Endothelial cell of umbilical vein (primary cell): Measurements from ENCODE around the gene SPAG6. TPM values are rescaled to one million over a fixed set of nuclear protein-coding genes. Genes with fewer than 3 reads are reported as not detected.

Experiments
- BruUV-seq: library from RNA; stranded (reverse); fragments of 400-500 nt; replicated peaks from 2 replicates; lab custom pipeline; 2021; lab: Mats Ljungman, UMichigan
- CTCF ChIA-PET: fragments of 300-600, 350-600 bp; sonication (Branson Sonifier 250); formaldehyde crosslinking; loops from one replicate; lab custom pipeline; 2021; ENCODE audit warnings: antibody characterized with exemption, inconsistent platforms; lab: Charles Lee
- POLR2A ChIA-PET: fragments of 300-600, 350-600 bp; sonication (Branson Sonifier 250); formaldehyde crosslinking; loops from one replicate; lab custom pipeline; 2021; ENCODE audit warnings: antibody characterized with exemption, inconsistent platforms; lab: Charles Lee
- DNase-seq: peaks from one replicate; pipeline ENCODE4 v3.0.0-alpha.2; 2011; ENCODE audit warnings: low read depth, low spot score
- FAIRE-seq: peaks from 2 replicates; lab custom pipeline; 2011; peaks lifted over from hg19 to GRCh38; lab: Jason Lieb, UNC
- H2AFZ ChIP-seq: 2 replicates; pipeline ENCODE4 v1.6.0; 2012; ENCODE audit warnings: low read depth, low read length, control low read depth, inconsistent platforms
- H3K27ac ChIP-seq: 2 replicates; pipeline ENCODE4 v1.5.1; 2011; ENCODE audit warnings: low read depth, mild to moderate bottlenecking, control low read depth, low read length, moderate library complexity; ENCODE audit not compliant: insufficient read depth
- H3K27me3 ChIP-seq, 2 experiments: 2 replicates each; pipeline versions ENCODE4 v1.6.0 to v1.6.1; 2011; ENCODE audit warnings: low read length in 2 of 2, mixed read lengths in 1 of 2; ENCODE audit not compliant: control insufficient read depth in 2 of 2, insufficient read depth in 2 of 2
- H3K36me3 ChIP-seq, 2 experiments: 2 replicates in 1 of 2; 3 replicates in 1 of 2; pipeline ENCODE4 v1.5.1; 2011; ENCODE audit warnings: low read length in 2 of 2, mild to moderate bottlenecking in 1 of 2, moderate library complexity in 1 of 2; ENCODE audit not compliant: control insufficient read depth in 2 of 2, insufficient read depth in 2 of 2; ENCODE audit errors: extremely low read depth in 1 of 2
- H3K4me1 ChIP-seq: 3 replicates; pipeline ENCODE4 v1.5.1; 2011; ENCODE audit warnings: mild to moderate bottlenecking, low read length; ENCODE audit not compliant: control insufficient read depth, insufficient read depth; ENCODE audit errors: extremely low read depth
- H3K4me2 ChIP-seq: 2 replicates; pipeline ENCODE4 v1.6.1; 2011; ENCODE audit warnings: low read length, control low read depth, mixed read lengths; ENCODE audit not compliant: insufficient read depth
- H3K4me3 ChIP-seq, 3 experiments: fragments of 200-600 bp in 1 of 3; sonication (generic), shearing (Covaris generic) in 1 of 3; replicated peaks in 1 of 3; 2 replicates each; pipeline ENCODE4 v1.5.1; 2011 to 2016; ENCODE audit warnings: control low read depth in 3 of 3, low read length in 3 of 3, mild to moderate bottlenecking in 2 of 3, inconsistent platforms in 1 of 3, low read depth in 1 of 3, moderate library complexity in 1 of 3; ENCODE audit not compliant: insufficient read depth in 1 of 3
- H3K79me2 ChIP-seq: 2 replicates; pipeline ENCODE4 v1.6.0; 2012; ENCODE audit warnings: low read length, inconsistent platforms; ENCODE audit not compliant: control insufficient read depth, insufficient read depth
- H3K9ac ChIP-seq: replicated peaks from 2 replicates; pipeline ENCODE3; 2011; ENCODE audit warnings: low read length, control low read depth; ENCODE audit not compliant: insufficient read depth; ENCODE audit errors: extremely low read depth
- H3K9me1 ChIP-seq: replicated peaks from 3 replicates; pipeline ENCODE4 v1.6.0; 2011; ENCODE audit warnings: mild to moderate bottlenecking, low read length; ENCODE audit not compliant: control insufficient read depth, insufficient read depth; ENCODE audit errors: extremely low read depth
- H3K9me3 ChIP-seq: replicated peaks from 2 replicates; pipeline ENCODE4 v1.5.1; 2012; ENCODE audit warnings: low read length, inconsistent platforms; ENCODE audit not compliant: control insufficient read depth, insufficient read depth
- H4K20me1 ChIP-seq: replicated peaks from 2 replicates; pipeline ENCODE3; 2011; ENCODE audit warnings: mild to moderate bottlenecking, low read length; ENCODE audit not compliant: control insufficient read depth, insufficient read depth; ENCODE audit errors: extremely low read depth
- CTCF ChIP-seq, 2 donors: IDR thresholded peaks; 1 replicate in 1 of 2; 2 replicates in 1 of 2; pipeline ENCODE4 v1.5.1; 2011; ENCODE audit warnings: low read length in 2 of 2, mild to moderate bottlenecking in 2 of 2, moderate library complexity in 2 of 2, control low read depth in 1 of 2, inconsistent platforms in 1 of 2, low read depth in 1 of 2; ENCODE audit not compliant: insufficient read depth in 1 of 2; ENCODE audit errors: extremely low read depth in 1 of 2
- EZH2 ChIP-seq: IDR thresholded peaks from 2 replicates; pipeline ENCODE4 v1.6.1; 2012; ENCODE audit warnings: borderline replicate concordance, low read depth, mild to moderate bottlenecking, moderate library complexity, low read length, inconsistent platforms; ENCODE audit not compliant: severe bottlenecking
- FOS ChIP-seq: IDR thresholded peaks from 2 replicates; pipeline ENCODE4 v1.6.1; 2011; ENCODE audit warnings: mild to moderate bottlenecking, low read length, moderate library complexity, borderline replicate concordance; ENCODE audit not compliant: insufficient read depth
- GATA2 ChIP-seq: IDR thresholded peaks from 2 replicates; pipeline ENCODE4 v1.7.0; 2011; ENCODE audit warnings: low read depth, mild to moderate bottlenecking, moderate library complexity, mixed read lengths, low read length; ENCODE audit not compliant: insufficient read length, insufficient read depth
- JUN ChIP-seq: IDR thresholded peaks from 2 replicates; pipeline ENCODE4 v1.6.1; 2011; ENCODE audit warnings: borderline replicate concordance, low read depth; ENCODE audit not compliant: insufficient read length, insufficient read depth
- MYC ChIP-seq: IDR thresholded peaks from one replicate; pipeline ENCODE4 v1.6.1; 2011; ENCODE audit warnings: mild to moderate bottlenecking, low read depth, low read length
- POLR2A ChIP-seq: IDR thresholded peaks from 2 replicates; pipeline ENCODE4 v1.6.1; 2012; ENCODE audit warnings: low read depth, mild to moderate bottlenecking, control low read depth, low read length
- POLR2AphosphoS5 ChIP-seq: IDR thresholded peaks from 2 replicates; pipeline ENCODE4 v1.6.1; 2012; ENCODE audit warnings: low read depth, mild to moderate bottlenecking, control low read depth, low read length, moderate library complexity; ENCODE audit not compliant: insufficient read depth
- dilution Hi-C: fragments of 300-500 bp; cut with MboI; formaldehyde crosslinking; loops from one replicate; pipeline ENCODE4 v1.15.0; 2019; ENCODE audit warnings: low sequenced_read_pairs; ENCODE audit not compliant: extremely low pct_ligation_motif_present
- intact Hi-C: fragments of 100-400 bp; cut with micrococcal nuclease; formaldehyde crosslinking; loops from one replicate; pipeline ENCODE4 v1.10.0; 2022
- polyA plus RNA-seq, 4 experiments: library from polyadenylated mRNA; depleted of rRNA in 3 of 4; stranded (reverse) in 3 of 4; unstranded in 1 of 4; fragments of >200 nt; gene quantifications; 2 replicates each; pipeline versions ENCODE4 v1.2.1 to v1.2.3, GENCODE V29; 2011 to 2012; ENCODE audit warnings: missing spikeins in 1 of 4
- total RNA-seq: library from RNA; stranded (reverse); gene quantifications from 2 replicates; pipeline ENCODE4 v1.2.3, GENCODE V29; 2021
- TF ChIP-seq, protein P1 (sequence below): IDR thresholded peaks from 2 replicates; pipeline ENCODE4 v1.6.1; 2011; ENCODE audit not compliant: insufficient read depth, insufficient read length

The SPAG6 gene
- total and polyA plus RNA-seq, 2 donors (not counting 3 experiments of a cell fraction or from before 2014, with no cell fraction given): not detected

GRCh38 chr10:22381262-22381661, 36.0 kb downstream of the SPAG6 start:
- no peak for DNase-seq
- intact Hi-C loops: no loop called here
- dilution Hi-C loops: no loop called here
- FAIRE-seq: no peak
- H3K9me1 ChIP-seq: no peaks in the 10 kb centered on the region
- H2AFZ ChIP-seq: no peak overlapping the region
- H3K9me3 ChIP-seq: no peaks in the 10 kb centered on the region
- H3K36me3 ChIP-seq: no peaks in the 10 kb centered on the region
- H3K4me2 ChIP-seq: no peak overlapping the region
- no peak for TF ChIP-seq EZH2
- no peak for TF ChIP-seq CTCF (IDR thresholded peaks at IDR 0.05; ENCODE audit: extremely low read depth in 1 of 2, insufficient read depth in 1 of 2, low read depth in 1 of 2, low read length in 2 of 2)
- TF ChIP-seq POLR2AphosphoS5: no peak
- no peak for TF ChIP-seq JUN
- TF ChIP-seq GATA2: no peak
- no peak for TF ChIP-seq MYC
- TF ChIP-seq, protein P1, sequence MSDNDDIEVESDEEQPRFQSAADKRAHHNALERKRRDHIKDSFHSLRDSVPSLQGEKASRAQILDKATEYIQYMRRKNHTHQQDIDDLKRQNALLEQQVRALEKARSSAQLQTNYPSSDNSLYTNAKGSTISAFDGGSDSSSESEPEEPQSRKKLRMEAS: no peak
- TF ChIP-seq POLR2A: no peak
- TF ChIP-seq FOS: no peak
- no peaks in the 10 kb centered on the region for H3K4me1 ChIP-seq
- H3K27ac ChIP-seq: no peak overlapping the region
- no peak overlapping the region for H3K4me3 ChIP-seq
- POLR2A ChIA-PET: no interaction called here
- BruUV-seq: no TSS peak
- H4K20me1 ChIP-seq: no peaks in the 10 kb centered on the region
- H3K79me2 ChIP-seq: no peaks in the 10 kb centered on the region
- H3K27me3 ChIP-seq: no peaks in the 10 kb centered on the region
- H3K9ac ChIP-seq: no peak overlapping the region
- CTCF ChIA-PET: interaction anchor here (1.0 kb wide), 1 partner anchor 8 kb away, joined by 4 read pairs; no protein-coding TSS in a partner anchor
